ENCODE data around the gene TMEM229A.
"Not testable (repeated sequence)": the region's sequence is repeated elsewhere in the genome, so short reads cannot be mapped to it uniquely, and the experiment has no call there.

The TMEM229A gene

GRCh38 chr7:124031919-124032318, 948 bp downstream of the TMEM229A start:
- DNase-seq: no peak

- DNase-seq: no peak
Measured at GRCh38 chr7:124031406-124031805, 1.5 kb downstream of the TMEM229A start.

DNA sequence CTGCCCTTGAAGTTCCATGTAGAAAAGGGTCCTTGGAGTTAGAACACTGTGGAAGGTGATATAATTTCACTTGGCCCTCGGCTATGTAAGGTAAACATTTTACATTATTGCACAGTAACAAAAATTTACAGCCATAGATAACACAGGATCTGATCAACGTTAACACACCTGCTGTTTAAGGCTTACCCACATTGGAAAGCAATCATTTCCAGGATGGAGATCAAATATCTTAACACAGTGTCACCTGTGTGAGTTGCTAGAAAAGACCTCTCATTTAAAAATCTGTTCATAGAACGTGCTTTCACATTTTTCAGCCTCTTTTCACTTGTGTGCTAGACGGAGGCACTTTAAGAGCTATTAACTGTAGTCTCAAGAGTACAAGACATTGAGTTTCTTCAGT, 1.9 kb downstream of the TMEM229A start:
- no peak for DNase-seq

DNA sequence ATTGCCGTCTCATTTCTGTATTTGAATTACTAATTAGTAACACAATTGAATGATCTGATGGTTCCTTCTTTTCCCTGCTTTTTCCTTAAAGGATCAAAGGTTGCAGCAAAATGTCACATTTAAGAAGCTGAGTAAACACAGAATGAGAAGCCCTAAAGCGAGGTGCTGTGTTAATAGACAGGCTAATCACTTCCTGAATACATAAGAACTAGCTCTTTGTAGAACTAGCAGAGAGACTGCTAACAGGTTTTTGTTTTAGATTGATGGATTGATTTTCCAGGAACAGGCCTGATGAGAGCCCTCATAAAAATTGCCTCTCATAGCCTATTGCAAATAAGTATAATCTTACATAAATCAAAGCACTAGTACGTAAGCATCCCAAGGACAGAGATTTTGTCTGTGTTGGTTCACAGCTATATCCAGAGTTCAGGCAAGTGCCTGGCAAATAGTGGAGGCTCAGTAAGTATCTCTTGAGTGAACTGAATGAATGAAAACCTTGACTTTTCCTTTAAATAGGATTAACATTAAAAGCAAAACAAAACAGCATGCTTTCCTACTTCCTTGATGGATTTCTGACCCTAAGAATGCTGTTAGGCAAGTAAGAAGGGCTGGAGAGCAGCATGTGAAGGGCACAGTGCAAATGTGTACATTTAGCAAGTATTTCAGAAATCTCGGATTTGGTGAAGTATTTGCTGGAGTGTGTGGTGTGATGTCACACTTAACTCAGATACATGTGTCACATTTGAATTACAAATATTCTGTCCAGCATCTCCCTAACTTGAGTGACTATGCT, 3.3 kb downstream of the TMEM229A start:
- DNase-seq: no peak

GRCh38 chr7:124027236-124027635, 5.6 kb downstream of the TMEM229A start:
- no peak for DNase-seq

GRCh38 chr7:124024329-124024728, 8.5 kb downstream of the TMEM229A start:
- DNase-seq: not testable (repeated sequence)

GRCh38 chr7:124022551-124022950, 10.3 kb downstream of the TMEM229A start:
- DNase-seq: no peak

DNA sequence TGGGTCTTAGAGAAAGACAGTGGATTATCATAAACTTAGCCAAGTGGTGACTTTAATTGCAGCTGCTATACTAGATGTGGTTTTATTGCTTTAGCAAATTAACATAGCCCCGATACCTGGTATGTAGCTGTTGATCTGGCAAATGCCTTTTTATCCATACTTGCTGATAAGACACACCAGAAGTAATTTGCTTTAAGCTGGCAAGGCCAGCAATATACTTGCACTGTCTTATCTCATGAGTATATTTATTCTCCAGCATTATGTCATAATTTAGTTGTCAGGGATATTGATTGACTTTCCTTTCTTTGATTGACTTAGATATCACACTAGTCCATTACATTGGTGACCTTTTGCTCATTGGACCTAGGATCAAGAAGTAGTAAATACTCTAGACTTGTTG, 12.8 kb downstream of the TMEM229A start:
- no peak for DNase-seq

GRCh38 chr7:124013306-124013705, 19.6 kb downstream of the TMEM229A start:
- DNase-seq: no peak

DNA sequence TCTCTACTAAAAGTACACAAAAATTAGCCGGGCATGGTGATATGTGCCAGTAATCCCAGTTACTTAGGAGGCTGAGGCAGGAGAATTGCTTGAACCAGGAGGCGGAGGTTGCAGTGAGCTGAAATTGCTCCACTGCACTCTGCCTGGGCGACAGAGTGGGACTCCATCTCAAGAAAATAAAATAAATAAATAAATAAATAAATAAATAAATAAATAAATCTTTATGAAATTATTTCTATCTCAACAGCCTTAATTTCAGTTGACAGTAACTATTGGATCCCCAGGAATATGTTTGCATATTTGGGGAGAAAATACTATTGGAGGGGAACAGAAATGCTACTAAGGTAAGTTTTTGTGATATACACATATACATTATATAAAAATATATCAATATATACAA, 20.0 kb downstream of the TMEM229A start:
- no peak for DNase-seq

DNA sequence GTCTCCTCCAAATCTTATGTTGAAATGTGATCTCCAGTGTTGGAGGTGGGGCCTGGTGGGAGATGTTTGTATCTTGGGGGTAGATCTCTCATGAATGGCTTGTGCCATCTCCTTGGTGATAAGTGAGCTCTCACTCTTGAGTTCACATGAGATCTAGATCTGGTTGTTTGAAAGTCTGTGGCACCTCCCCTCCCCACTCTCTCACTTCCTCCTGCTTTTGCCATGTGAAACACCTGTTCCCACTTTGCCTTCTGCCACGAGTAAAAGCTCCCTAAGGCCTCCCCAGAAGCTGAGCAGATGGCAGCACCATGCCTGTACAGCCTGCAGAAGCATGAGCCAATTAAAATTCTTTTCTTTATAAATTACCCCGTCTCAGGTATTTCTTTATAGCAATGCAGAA, 23.5 kb downstream of the TMEM229A start:
- no peak for DNase-seq

- DNase-seq: not testable (repeated sequence)
Measured at GRCh38 chr7:124008296-124008695, 24.6 kb downstream of the TMEM229A start.

DNA sequence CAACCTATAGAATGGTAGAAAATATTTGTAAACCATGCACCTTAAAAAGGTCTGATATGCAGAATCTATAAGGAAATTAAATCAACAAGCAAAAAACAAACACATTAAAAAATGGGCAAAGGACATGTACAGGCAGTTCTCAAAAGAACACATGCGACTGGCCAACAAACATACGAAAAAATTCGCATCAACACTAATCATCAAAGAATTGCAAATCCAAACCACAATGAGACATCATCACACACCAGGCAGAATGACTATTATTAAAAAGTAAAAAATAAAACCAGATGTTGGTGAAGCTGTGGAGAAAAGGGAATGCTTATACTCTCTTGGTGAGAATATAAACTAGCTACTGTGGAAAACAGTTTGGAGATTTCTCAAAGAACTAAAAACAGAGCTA, 33.2 kb downstream of the TMEM229A start:
- no peak for DNase-seq

DNA sequence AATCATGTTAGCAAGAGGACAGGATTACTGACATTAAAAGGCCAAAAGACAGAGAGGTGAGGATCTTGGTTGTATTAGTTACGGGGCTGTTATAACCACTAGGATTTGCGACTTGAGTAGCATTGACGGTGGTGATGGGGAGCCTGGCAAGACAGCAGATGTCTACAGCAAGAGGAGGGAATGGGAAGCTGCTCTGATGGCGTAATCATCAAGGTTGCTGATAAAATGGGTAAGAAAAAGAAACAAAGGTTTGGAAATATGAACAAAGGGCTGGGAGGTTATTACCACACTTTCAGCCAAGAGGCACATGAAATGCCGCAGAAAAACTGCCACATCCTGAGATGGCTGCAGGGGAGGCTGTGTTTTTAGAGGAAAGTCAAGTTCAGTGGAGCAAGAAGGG, 33.9 kb downstream of the TMEM229A start:
- no peak for DNase-seq

DNA sequence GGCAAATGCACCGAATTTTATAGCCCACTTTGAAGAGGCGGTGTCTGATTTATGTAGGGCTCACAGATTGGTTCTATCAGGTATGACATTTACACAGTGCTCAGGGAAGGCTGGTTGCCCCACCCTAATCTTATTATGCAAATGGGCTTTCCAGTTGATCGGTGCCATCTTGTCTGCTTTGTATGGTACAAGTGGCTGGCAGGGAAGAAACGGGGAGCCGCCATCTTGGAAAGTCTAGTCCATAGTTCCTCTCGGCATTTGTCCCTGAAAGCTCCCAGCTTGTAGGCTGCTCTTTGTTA, 36.6 kb downstream of the TMEM229A start:
- no peak for DNase-seq

DNA sequence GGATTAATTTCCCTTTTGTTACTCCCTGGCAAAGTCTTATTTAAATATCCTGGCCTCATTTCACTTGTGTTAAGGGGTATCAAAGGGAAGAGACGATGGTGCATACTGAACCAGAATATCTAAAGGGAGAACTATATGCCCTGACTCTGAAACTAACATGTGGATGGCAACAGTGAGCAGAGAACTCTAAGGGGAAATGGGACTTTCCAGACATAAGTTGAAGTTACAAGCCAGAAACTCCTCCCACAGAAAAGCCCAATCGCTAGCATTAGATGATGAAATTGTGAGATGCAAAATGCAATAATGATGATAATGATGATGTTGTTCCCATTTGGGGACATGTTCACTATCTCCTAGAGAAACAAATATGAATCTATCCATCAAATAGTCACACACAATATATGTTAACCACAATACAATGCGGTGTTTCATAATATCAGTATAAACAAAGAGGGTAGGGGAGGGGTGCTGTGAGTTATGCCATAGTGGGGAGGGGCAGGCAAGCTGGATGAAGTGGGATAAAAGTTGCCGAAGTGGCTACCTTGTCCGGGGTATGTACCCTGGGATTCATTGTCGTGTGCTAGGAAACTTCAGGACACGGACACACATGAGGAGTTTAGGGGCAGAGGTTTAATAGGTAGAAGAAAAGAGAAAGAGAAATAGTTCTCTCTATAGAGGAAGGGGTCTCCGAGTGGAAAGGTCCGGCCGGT, 37.1 kb downstream of the TMEM229A start:
- no peak for DNase-seq

DNA sequence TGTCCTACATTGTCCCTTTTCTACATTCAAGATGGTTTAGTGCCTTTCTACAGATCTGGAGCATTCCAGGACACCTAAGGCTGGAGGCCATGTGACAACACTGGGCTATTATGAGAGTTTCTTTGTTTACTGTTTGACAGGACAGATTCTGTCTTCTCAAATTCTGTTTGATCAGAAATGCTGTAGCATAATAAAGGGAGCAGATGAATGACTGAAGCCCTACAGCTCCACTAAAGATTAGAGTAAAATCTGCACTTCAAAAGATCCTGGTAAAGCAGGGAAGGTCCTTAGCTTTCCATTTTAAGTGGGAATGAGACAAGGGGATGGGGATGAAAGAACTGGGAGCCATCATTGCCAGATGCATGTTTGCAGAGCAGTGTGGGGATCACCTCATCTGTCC, 38.4 kb downstream of the TMEM229A start:
- DNase-seq: no peak

DNA sequence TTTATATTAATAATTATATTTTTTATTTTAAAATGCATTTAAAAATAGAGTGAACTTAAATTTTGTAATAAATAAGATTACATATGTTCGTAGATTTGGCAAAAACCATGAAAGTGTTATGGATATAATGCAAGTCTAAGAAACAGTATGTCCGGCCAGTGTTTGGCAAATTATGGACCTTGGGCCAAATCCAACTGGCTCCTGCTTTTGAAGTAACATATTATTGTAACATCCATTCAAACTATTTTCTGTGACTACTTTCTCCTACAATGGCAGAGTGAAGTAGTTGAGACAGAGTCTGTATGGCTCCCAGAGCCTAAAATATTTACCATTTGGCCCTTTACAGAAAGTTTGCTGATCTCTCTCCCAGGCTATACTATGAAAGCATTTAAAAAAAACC, 38.9 kb downstream of the TMEM229A start:
- DNase-seq: no peak

GRCh38 chr7:123992913-123993518, 39.9 kb downstream of the TMEM229A start:
- DNase-seq: no peak

GRCh38 chr7:123987445-123987844, 45.4 kb downstream of the TMEM229A start:
- no peak for DNase-seq

All from inflammatory macrophage (primary cell).